PC-9 (cell line): ENCODE data around the gene ANKRD63.

ENCODE experiments used
- CTCF ChIP-seq: fragments of 200-600 bp; sonication (generic); conservative IDR thresholded peaks from 2 replicates; pipeline ENCODE4 v1.6.1; 2017; ENCODE audit warnings: mixed run types, antibody characterized with exemption, mild to moderate bottlenecking, moderate library complexity
- EZH2 ChIP-seq: fragments of 200-600 bp; sonication (generic); IDR thresholded peaks from 2 replicates; pipeline ENCODE4 v1.8.0; 2017; ENCODE audit warnings: antibody characterized with exemption, low read depth

- TF ChIP-seq CTCF (peak; percentile 89), EZH2 (no peak)
These were observed 38.1 kb upstream of the ANKRD63 start for GRCh38 chr15:40320931-40321371.
